ENCODE results near the gene OMA1. TPM values are rescaled to one million over a fixed set of nuclear protein-coding genes. Genes with fewer than 3 reads are reported as not detected.
"Not testable (repeated sequence)": the region's sequence is repeated elsewhere in the genome, so short reads cannot be mapped to it uniquely, and the experiment has no call there.

The OMA1 gene
- total RNA-seq, 4 donors from 2014 or later = 17.1 to 32.2 (median 29.0) TPM

- no peak for DNase-seq (ENCODE audit: low spot score in 2 of 2)
- Histone ChIP-seq H3K4me1 (no peaks in the 10 kb centered on the region), H3K36me3 (peaks cover 0 to 64% (median 0%) of the 10 kb centered on the region in 3 donors), H3K27ac (no peak overlapping the region), H3K27me3 (no peaks in the 10 kb centered on the region), H3K9me3 (peaks cover 0 to 13% (median 0%) of the 10 kb centered on the region in 4 donors), H3K4me3 (no peak overlapping the region)
- TF ChIP-seq EP300 (IDR thresholded peaks at IDR 0.05) (no peak), POLR2A (IDR thresholded peaks at IDR 0.05) (no peak)
- WGBS, 2 donors = 88 to 98% methylated on average over 3 of the region's 3 CpGs
Measured at GRCh38 chr1:58508629-58509028, 37.9 kb downstream of the OMA1 start.

- 90 to 93% methylated on average over 4 of the region's 4 CpGs for WGBS, 2 donors
- H3K27me3 ChIP-seq = no peaks in the 10 kb centered on the region
- H3K4me1 ChIP-seq = no peaks in the 10 kb centered on the region
- no peak for DNase-seq (ENCODE audit: low spot score in 2 of 2)
- no peak overlapping the region for H3K27ac ChIP-seq
- peaks cover 0 to under 1% (median 0%) of the 10 kb centered on the region in 4 donors for H3K9me3 ChIP-seq
- H3K36me3 ChIP-seq = peaks cover 0 to 51% (median 0%) of the 10 kb centered on the region in 3 donors
- TF ChIP-seq CTCF (IDR thresholded peaks at IDR 0.05) (no peak), POLR2A (IDR thresholded peaks at IDR 0.05) (no peak), EP300 (IDR thresholded peaks at IDR 0.05) (no peak)
- H3K4me3 ChIP-seq = no peak overlapping the region
Measured at GRCh38 chr1:58505286-58505685, 41.2 kb downstream of the OMA1 start.

GRCh38 chr1:58502519-58502918, 44.0 kb downstream of the OMA1 start:
- DNase-seq (ENCODE audit: low spot score in 2 of 2) = no peak
- Histone ChIP-seq H3K4me3 (no peak overlapping the region), H3K9me3 (no peaks in the 10 kb centered on the region), H3K4me1 (no peaks in the 10 kb centered on the region), H3K27me3 (no peaks in the 10 kb centered on the region), H3K36me3 (peaks cover 0 to 34% (median 0%) of the 10 kb centered on the region in 3 donors), H3K27ac (no peak overlapping the region)
- TF ChIP-seq POLR2A (IDR thresholded peaks at IDR 0.05) = no peak
- TF ChIP-seq EP300 (IDR thresholded peaks at IDR 0.05) = no peak
- no peak for TF ChIP-seq CTCF (IDR thresholded peaks at IDR 0.05)

GRCh38 chr1:58500043-58500442, 46.5 kb downstream of the OMA1 start:
- H3K4me3 ChIP-seq = no peak overlapping the region
- H3K27me3 ChIP-seq = no peaks in the 10 kb centered on the region
- H3K27ac ChIP-seq = no peak overlapping the region
- 39 to 54% methylated on average over 1 of the region's 1 CpG for WGBS, 2 donors
- H3K4me1 ChIP-seq = no peaks in the 10 kb centered on the region
- H3K36me3 ChIP-seq = peaks cover 0 to 29% (median 0%) of the 10 kb centered on the region in 3 donors
- no peaks in the 10 kb centered on the region for H3K9me3 ChIP-seq
- no peak for DNase-seq (ENCODE audit: low spot score in 2 of 2)
- TF ChIP-seq CTCF (IDR thresholded peaks at IDR 0.05) (no peak), EP300 (IDR thresholded peaks at IDR 0.05) (no peak), POLR2A (IDR thresholded peaks at IDR 0.05) (no peak)

- Histone ChIP-seq H3K4me1 (no peaks in the 10 kb centered on the region), H3K27me3 (no peaks in the 10 kb centered on the region), H3K27ac (no peak overlapping the region), H3K9me3 (no peaks in the 10 kb centered on the region), H3K36me3 (peaks cover 0 to 14% (median 0%) of the 10 kb centered on the region in 3 donors), H3K4me3 (no peak overlapping the region)
- WGBS, 2 donors = 82 to 85% methylated on average over 4 of the region's 4 CpGs
- DNase-seq (ENCODE audit: low spot score in 2 of 2) = no peak
- TF ChIP-seq POLR2A (IDR thresholded peaks at IDR 0.05) = no peak
- no peak for TF ChIP-seq EP300 (IDR thresholded peaks at IDR 0.05)
- no peak for TF ChIP-seq CTCF (IDR thresholded peaks at IDR 0.05)
Measured at GRCh38 chr1:58497499-58497898, 49.0 kb downstream of the OMA1 start.

GRCh38 chr1:58496042-58496441, 50.5 kb downstream of the OMA1 start:
- Histone ChIP-seq H3K36me3 (peaks cover 0 to 8% (median 0%) of the 10 kb centered on the region in 3 donors), H3K9me3 (peaks cover 0 to 2% (median 0%) of the 10 kb centered on the region in 4 donors), H3K27me3 (no peaks in the 10 kb centered on the region), H3K4me1 (no peaks in the 10 kb centered on the region), H3K4me3 (no peak overlapping the region), H3K27ac (no peak overlapping the region)
- WGBS, 2 donors = 85 to 92% methylated on average over 3 of the region's 3 CpGs
- TF ChIP-seq CTCF (IDR thresholded peaks at IDR 0.05) = no peak
- TF ChIP-seq EP300 (IDR thresholded peaks at IDR 0.05) = no peak
- no peak for TF ChIP-seq POLR2A (IDR thresholded peaks at IDR 0.05)
- no peak for DNase-seq (ENCODE audit: low spot score in 2 of 2)

- Histone ChIP-seq H3K9me3 (peaks cover 0 to 13% (median 0%) of the 10 kb centered on the region in 4 donors), H3K36me3 (peaks cover 0 to 35% (median 10%) of the 10 kb centered on the region in 3 donors)
- not testable (repeated sequence) for H3K27me3 ChIP-seq; H3K4me3 ChIP-seq; H3K4me1 ChIP-seq; DNase-seq (ENCODE audit: low spot score in 2 of 2); H3K27ac ChIP-seq
- 98% methylated on average over 18 of the region's 18 CpGs for WGBS, 2 donors
Measured at GRCh38 chr1:58488914-58489313, 57.6 kb downstream of the OMA1 start.
